SU-DHL-6 (cell line): ENCODE results near the gene CD180.

Experiments used
- H2AFZ ChIP-seq: fragments of 200-600 bp; sonication (generic); 2 replicates; pipeline ENCODE4 v1.6.1; 2014; ENCODE audit warnings: low read depth, mild to moderate bottlenecking, moderate library complexity, mixed read lengths, antibody characterized with exemption, low read length; ENCODE audit not compliant: severe bottlenecking
- H3F3A ChIP-seq: fragments of 200-600 bp; shearing (Covaris generic); 2 replicates; pipeline ENCODE4 v1.6.0; 2016; ENCODE audit warnings: antibody characterized with exemption, mild to moderate bottlenecking; ENCODE audit not compliant: insufficient read depth
- H3K27ac ChIP-seq: fragments of 200-600 bp; sonication (generic); 2 replicates; pipeline ENCODE4 v1.5.1; 2016; ENCODE audit warnings: low read depth, mild to moderate bottlenecking, low read length, moderate library complexity, mixed read lengths
- H3K27me3 ChIP-seq: fragments of 200-600 bp; sonication (generic), shearing (Covaris generic); 2 replicates; pipeline ENCODE4 v1.6.0; 2014; ENCODE audit warnings: mild to moderate bottlenecking, low read length
- H3K36me3 ChIP-seq: fragments of 200-600 bp; sonication (generic); 2 replicates; pipeline ENCODE4 v1.6.1; 2014; ENCODE audit warnings: mild to moderate bottlenecking, low read length, mixed read lengths
- H3K4me2 ChIP-seq: fragments of 300-600, 200-600 bp; shearing (Covaris generic), sonication (generic); 2 replicates; pipeline ENCODE4 v1.6.0; 2014; ENCODE audit warnings: low read length, low read depth, mild to moderate bottlenecking; ENCODE audit not compliant: poor library complexity, severe bottlenecking
- H3K4me3 ChIP-seq: fragments of 200-600 bp; sonication (generic); 2 replicates; pipeline ENCODE4 v1.5.1; 2014; ENCODE audit warnings: antibody characterized with exemption, low read length, mild to moderate bottlenecking, mixed read lengths; ENCODE audit not compliant: insufficient read depth, poor library complexity, severe bottlenecking
- H3K79me2 ChIP-seq: fragments of 200-600 bp; sonication (generic); 2 replicates; pipeline ENCODE4 v1.6.1; 2014; ENCODE audit warnings: mild to moderate bottlenecking, low read length, moderate library complexity; ENCODE audit not compliant: insufficient read depth
- H3K9ac ChIP-seq: fragments of 200-600 bp; sonication (generic); 2 replicates; pipeline ENCODE4 v1.7.0; 2014; ENCODE audit warnings: mild to moderate bottlenecking, low read length
- H3K9me2 ChIP-seq: fragments of 200-600 bp; sonication (generic); replicated peaks from 2 replicates; pipeline ENCODE4 v1.6.1; 2014; ENCODE audit warnings: low read length; ENCODE audit not compliant: insufficient read depth
- H3K9me3 ChIP-seq: fragments of 200-600 bp; sonication (generic); 2 replicates; pipeline ENCODE4 v1.6.1; 2014; ENCODE audit warnings: low read length, mixed read lengths; ENCODE audit not compliant: insufficient read depth
- H4K20me1 ChIP-seq: fragments of 200-600 bp; sonication (generic); 2 replicates; pipeline ENCODE4 v1.6.1; 2014; ENCODE audit warnings: low read depth, mild to moderate bottlenecking, antibody characterized with exemption, low read length, moderate library complexity, mixed read lengths
- CTCF ChIP-seq: fragments of 200-600 bp; sonication (generic); IDR thresholded peaks from one replicate; pipeline ENCODE4 v1.5.1; 2017; ENCODE audit warnings: antibody characterized with exemption, mild to moderate bottlenecking, low read length, moderate library complexity; ENCODE audit not compliant: insufficient read depth, poor library complexity, severe bottlenecking
- EZH2phosphoT487 ChIP-seq: fragments of 200-600 bp; sonication (generic), shearing (Covaris generic); conservative IDR thresholded peaks from 2 replicates; pipeline ENCODE4 v1.6.1; 2018; ENCODE audit warnings: mild to moderate bottlenecking, antibody characterized with exemption, low read length, moderate library complexity, mixed read lengths

CD180 gene

GRCh38 chr5:67196537-67197059 lies at the start of gene CD180:
TSS of gene CD180 (minus strand) at chr5:67196799. CDS start at chr5:67196641, 158 bp downstream.
- TF ChIP-seq CTCF (no peak), EZH2phosphoT487 (no peak)
- H3K4me2 ChIP-seq: peak within 1 kb of the TSS; percentile 87

DNA sequence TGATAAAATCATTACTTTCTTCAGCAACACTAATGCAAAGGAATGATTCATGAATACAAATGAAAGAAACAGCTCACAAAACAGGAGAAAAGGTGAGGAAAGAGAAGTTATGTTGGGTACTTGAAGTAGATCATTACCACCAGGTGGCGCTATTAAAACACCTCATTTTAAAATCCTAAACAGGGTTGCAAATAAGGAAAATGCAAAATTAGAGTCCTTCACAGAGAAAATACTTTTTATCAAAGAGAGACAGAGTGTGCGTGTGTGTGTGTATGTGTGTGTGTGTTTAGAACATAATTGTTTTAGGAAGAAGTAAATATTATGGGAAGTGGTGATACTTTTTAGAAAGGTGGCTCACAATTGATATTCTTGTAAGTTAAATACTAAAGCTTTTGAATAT lies 49.5 kb upstream of the CD180 start:
- Histone ChIP-seq H2AFZ (no peak overlapping the region), H4K20me1 (no peaks in the 10 kb centered on the region), H3K4me2 (no peak overlapping the region), H3K27ac (no peak overlapping the region), H3K9me3 (no peaks in the 10 kb centered on the region), H3K36me3 (no peaks in the 10 kb centered on the region), H3K9ac (no peak overlapping the region), H3F3A (no peaks in the 10 kb centered on the region), H3K27me3 (no peaks in the 10 kb centered on the region), H3K4me3 (no peak overlapping the region), H3K79me2 (no peaks in the 10 kb centered on the region), H3K9me2 (no peaks in the 10 kb centered on the region)
- peak; percentile 73 for TF ChIP-seq CTCF
- TF ChIP-seq EZH2phosphoT487: no peak

More at GRCh38 chr5:67196537-67197059, at the start of gene CD180:
- peak within 1 kb of the TSS; percentile 55 for H3K4me3 ChIP-seq
- no peaks in the 10 kb centered on the region for H3K36me3 ChIP-seq
- H3K27me3 ChIP-seq: no peaks in the 10 kb centered on the region
- H4K20me1 ChIP-seq: no peaks in the 10 kb centered on the region
- H3K9me3 ChIP-seq: no peaks in the 10 kb centered on the region
- H3K27ac ChIP-seq: peak within 1 kb of the TSS; percentile 70
- peaks cover 31% of the 10 kb centered on the region; the same call in 1 of the 2 replicates for H3K79me2 ChIP-seq
- H3F3A ChIP-seq: peaks cover 9% of the 10 kb centered on the region; the same call in 1 of the 2 replicates
- no peak within 1 kb of the TSS for H2AFZ ChIP-seq
- peak within 1 kb of the TSS; percentile 58 for H3K9ac ChIP-seq
- H3K9me2 ChIP-seq: no peaks in the 10 kb centered on the region

DNA sequence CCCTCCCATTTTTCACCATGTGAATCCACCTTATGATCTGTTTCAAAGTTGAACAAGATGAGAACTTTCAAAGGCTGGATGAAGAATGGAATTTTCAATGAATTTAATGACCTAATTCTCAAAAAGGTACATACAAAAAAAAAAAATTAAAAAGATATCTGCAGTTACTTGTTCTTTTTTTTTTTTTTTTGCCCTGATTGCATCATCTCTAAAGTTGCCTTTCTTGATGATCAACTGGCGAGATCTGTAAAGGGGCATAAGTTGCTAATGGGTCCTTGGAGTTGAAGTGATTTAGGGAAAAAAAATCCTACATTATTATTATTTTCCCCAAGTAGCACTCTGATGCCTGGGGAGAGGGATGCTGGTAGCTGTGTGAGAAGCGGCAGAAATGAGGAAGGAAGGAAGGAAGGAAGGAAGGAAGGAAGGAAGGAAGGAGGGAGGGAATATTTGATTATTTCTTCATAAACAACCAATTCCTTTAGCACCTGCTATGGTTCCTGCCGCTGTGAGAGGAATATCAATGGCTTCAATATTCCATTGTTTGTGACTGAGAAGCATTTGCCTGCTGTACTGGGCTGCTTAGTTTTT lies 48.8 kb upstream of the CD180 start:
- Histone ChIP-seq H3K9me2 (no peaks in the 10 kb centered on the region), H3K27me3 (no peaks in the 10 kb centered on the region), H2AFZ (no peak overlapping the region), H3K4me3 (no peak overlapping the region), H3K36me3 (no peaks in the 10 kb centered on the region), H3K4me2 (no peak overlapping the region), H3K9ac (no peak overlapping the region), H3F3A (no peaks in the 10 kb centered on the region), H3K79me2 (no peaks in the 10 kb centered on the region), H3K27ac (no peak overlapping the region), H3K9me3 (no peaks in the 10 kb centered on the region), H4K20me1 (no peaks in the 10 kb centered on the region)
- TF ChIP-seq CTCF (no peak), EZH2phosphoT487 (no peak)
